ENCODE measurements around the gene SIGLEC14. TPM values are rescaled to one million over a fixed set of nuclear protein-coding genes. Genes with fewer than 3 reads are reported as not detected.

SIGLEC14 gene
- total RNA-seq, 1 donor from 2014 or later: not detected

DNA sequence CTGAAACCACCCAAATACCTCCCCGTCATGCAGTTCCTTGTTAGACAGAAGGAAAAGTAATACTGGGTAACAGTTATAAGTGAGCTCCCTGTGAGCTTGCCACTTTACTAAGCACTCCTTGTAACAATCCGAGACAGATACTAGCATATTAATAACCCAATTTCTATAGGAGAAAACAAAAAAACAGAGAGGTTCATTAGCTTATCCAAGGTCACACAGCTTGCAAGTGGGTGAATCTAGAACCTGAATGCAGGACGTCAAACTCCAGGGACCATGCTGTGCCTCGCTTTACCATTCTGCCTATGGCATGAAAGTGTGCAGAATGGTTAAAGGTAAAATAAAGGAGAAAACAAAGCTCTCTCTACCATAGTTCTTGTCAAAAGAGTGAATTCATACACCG lies 31.8 kb downstream of the SIGLEC14 start:
- FAIRE-seq (no peak), DNase-seq (ENCODE audit: low read depth) (no peak)
- no peak overlapping the region for H3K4me3 ChIP-seq (ENCODE audit: low read depth, low read length)
- no peaks in the 10 kb centered on the region for H3K36me3 ChIP-seq (ENCODE audit: control insufficient read depth, insufficient read depth, low read length)
- TF ChIP-seq, protein P1, sequence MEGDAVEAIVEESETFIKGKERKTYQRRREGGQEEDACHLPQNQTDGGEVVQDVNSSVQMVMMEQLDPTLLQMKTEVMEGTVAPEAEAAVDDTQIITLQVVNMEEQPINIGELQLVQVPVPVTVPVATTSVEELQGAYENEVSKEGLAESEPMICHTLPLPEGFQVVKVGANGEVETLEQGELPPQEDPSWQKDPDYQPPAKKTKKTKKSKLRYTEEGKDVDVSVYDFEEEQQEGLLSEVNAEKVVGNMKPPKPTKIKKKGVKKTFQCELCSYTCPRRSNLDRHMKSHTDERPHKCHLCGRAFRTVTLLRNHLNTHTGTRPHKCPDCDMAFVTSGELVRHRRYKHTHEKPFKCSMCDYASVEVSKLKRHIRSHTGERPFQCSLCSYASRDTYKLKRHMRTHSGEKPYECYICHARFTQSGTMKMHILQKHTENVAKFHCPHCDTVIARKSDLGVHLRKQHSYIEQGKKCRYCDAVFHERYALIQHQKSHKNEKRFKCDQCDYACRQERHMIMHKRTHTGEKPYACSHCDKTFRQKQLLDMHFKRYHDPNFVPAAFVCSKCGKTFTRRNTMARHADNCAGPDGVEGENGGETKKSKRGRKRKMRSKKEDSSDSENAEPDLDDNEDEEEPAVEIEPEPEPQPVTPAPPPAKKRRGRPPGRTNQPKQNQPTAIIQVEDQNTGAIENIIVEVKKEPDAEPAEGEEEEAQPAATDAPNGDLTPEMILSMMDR (IDR thresholded peaks at IDR 0.05; ENCODE audit: insufficient read depth, low read length, severe bottlenecking): no peak
- H3K27me3 ChIP-seq (ENCODE audit: control insufficient read depth, insufficient read depth, low read length): no peaks in the 10 kb centered on the region

DNA sequence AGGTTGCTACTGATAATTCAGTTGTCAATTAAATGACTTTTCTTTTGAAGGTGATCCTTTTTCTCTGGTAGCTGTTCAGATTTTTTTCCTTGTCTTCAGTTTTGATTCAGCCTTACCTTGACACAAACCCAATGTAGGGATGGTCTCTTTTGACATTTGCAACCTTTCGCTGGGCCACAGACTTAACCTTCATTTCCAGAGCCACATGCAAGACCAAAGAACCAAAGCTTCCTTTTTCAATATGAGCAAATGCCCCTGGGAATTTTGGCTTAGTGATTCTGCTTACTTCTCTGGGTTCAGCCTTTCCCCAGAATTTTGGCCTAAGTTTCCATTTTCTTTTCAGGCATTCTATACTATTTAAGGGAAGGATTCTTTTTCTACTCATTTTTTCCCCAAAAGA lies 36.0 kb downstream of the SIGLEC14 start:
- no peak overlapping the region for H3K4me3 ChIP-seq (ENCODE audit: low read depth, low read length)
- H3K27me3 ChIP-seq (ENCODE audit: control insufficient read depth, insufficient read depth, low read length): no peaks in the 10 kb centered on the region
- DNase-seq (ENCODE audit: low read depth): no peak
- no peak for FAIRE-seq
- TF ChIP-seq, protein P1 (IDR thresholded peaks at IDR 0.05; ENCODE audit: insufficient read depth, low read length, severe bottlenecking): no peak
- H3K36me3 ChIP-seq (ENCODE audit: control insufficient read depth, insufficient read depth, low read length): no peaks in the 10 kb centered on the region

- DNase-seq (ENCODE audit: low read depth) (peak; percentile 49), FAIRE-seq (no peak)
- Histone ChIP-seq H3K36me3 (ENCODE audit: control insufficient read depth, insufficient read depth, low read length) (no peaks in the 10 kb centered on the region), H3K4me3 (ENCODE audit: low read depth, low read length) (no peak overlapping the region), H3K27me3 (ENCODE audit: control insufficient read depth, insufficient read depth, low read length) (no peaks in the 10 kb centered on the region)
- TF ChIP-seq, protein P1 (IDR thresholded peaks at IDR 0.05; ENCODE audit: insufficient read depth, low read length, severe bottlenecking): peak; percentile 79
Observed at GRCh38 chr19:51607920-51608562, 38.6 kb downstream of the SIGLEC14 start.

DNA sequence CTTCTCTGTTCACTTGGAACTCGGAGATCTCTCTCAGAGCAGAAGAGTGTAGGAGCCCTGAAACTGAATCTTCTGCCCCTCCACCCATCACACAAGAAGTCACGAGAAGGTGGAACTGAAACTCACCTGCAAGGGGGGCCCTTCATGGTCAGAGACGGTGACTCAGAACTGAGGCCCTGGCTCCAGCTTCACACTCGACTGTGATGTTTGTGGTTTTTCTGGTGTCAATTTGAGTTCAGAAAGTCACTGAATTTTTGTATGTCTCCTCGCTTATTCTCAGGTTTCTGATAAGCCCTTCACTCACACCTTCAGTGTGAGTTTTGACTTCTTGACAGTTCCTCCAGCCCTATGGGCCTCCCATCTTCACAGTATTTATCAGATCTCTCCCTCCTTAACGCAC lies 39.5 kb downstream of the SIGLEC14 start:
- H3K36me3 ChIP-seq (ENCODE audit: control insufficient read depth, insufficient read depth, low read length): no peaks in the 10 kb centered on the region
- TF ChIP-seq, protein P1 (IDR thresholded peaks at IDR 0.05; ENCODE audit: insufficient read depth, low read length, severe bottlenecking): no peak
- DNase-seq (ENCODE audit: low read depth) (no peak), FAIRE-seq (no peak)
- no peak overlapping the region for H3K4me3 ChIP-seq (ENCODE audit: low read depth, low read length)
- no peaks in the 10 kb centered on the region for H3K27me3 ChIP-seq (ENCODE audit: control insufficient read depth, insufficient read depth, low read length)

DNA sequence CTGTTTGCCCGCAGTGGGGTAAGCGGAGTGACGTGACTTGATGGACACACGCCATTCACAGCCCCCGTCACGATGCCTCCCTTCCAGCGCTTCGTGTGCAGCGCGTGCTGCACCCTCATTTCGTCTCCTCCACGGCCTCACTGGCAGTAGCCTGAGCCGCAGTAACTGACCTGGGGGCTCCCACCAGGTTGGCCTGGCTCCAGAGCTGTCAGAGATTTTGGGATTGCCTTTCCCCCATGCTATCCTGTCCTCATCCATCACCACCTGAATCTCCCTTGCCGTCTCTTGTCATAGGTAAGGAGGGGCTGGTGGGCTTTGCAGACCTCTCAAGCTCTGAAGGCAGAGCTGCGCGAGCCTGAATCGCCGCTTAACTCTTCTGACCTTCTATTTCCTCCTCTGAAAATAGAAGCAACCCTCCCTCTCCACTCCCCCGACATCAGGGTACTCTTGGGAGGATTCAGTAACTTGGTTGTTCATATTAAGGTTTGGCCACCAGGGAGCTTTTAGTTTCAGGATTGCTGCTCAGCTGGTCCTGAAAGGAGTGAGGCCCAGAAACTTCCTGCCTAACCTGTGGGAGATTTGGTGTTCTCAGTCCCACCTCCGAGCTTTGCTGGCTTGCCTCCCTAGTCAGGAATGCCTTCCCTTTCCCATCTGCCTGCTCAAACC lies 44.3 kb downstream of the SIGLEC14 start:
- Histone ChIP-seq H3K4me3 (ENCODE audit: low read depth, low read length) (no peak overlapping the region), H3K27me3 (ENCODE audit: control insufficient read depth, insufficient read depth, low read length) (no peaks in the 10 kb centered on the region), H3K36me3 (ENCODE audit: control insufficient read depth, insufficient read depth, low read length) (no peaks in the 10 kb centered on the region)
- DNase-seq (ENCODE audit: low read depth) (no peak), FAIRE-seq (no peak)
- TF ChIP-seq, protein P1 (IDR thresholded peaks at IDR 0.05; ENCODE audit: insufficient read depth, low read length, severe bottlenecking): no peak

Data from bronchial epithelial cell (primary cell).